ENCODE data around the gene GABARAP. TPM values are rescaled to one million over a fixed set of nuclear protein-coding genes. Genes with fewer than 3 reads are reported as not detected.

Gene GABARAP
- total and polyA plus RNA-seq, 2 of the 13 experiments (the other 11 are each of a cell fraction or from before 2014, with no cell fraction given): 161 to 310 TPM

- TF ChIP-seq EP300 (IDR thresholded peaks at IDR 0.05; ENCODE audit: low read depth in 2 of 2, low read length in 2 of 2): no peak
- no peak for TF ChIP-seq EP300 (CRISPR knock-in tag; IDR thresholded peaks at IDR 0.05; ENCODE audit: borderline replicate concordance)
- TF ChIP-seq JARID2 (CRISPR knock-in tag; IDR thresholded peaks at IDR 0.05; ENCODE audit: insufficient replicate concordance): no peak
- TF ChIP-seq HOXA9 (CRISPR knock-in tag; IDR thresholded peaks at IDR 0.05; ENCODE audit: borderline replicate concordance): no peak
- no peak for TF ChIP-seq HNF4G (IDR thresholded peaks at IDR 0.05; ENCODE audit: borderline replicate concordance, low read depth, low read length)
- no peak for TF ChIP-seq HNF4G (CRISPR knock-in tag; IDR thresholded peaks at IDR 0.05; ENCODE audit: borderline replicate concordance, low read depth)
These were observed 38.9 kb downstream of the GABARAP start (continued) for GRCh38 chr17:7203391-7203790.

GRCh38 chr17:7196651-7197401 lies 45.4 kb downstream of the GABARAP start:
- no peaks in the 10 kb centered on the region for H4K20me1 ChIP-seq (ENCODE audit: insufficient read depth, low read length)
- 84% methylated on average over 21 of the region's 22 CpGs for WGBS (ENCODE audit: low lambda C conversion rate)
- no peak overlapping the region for H3K27ac ChIP-seq (ENCODE audit: extremely low read length, insufficient read depth, low read length)
- no peak for ATAC-seq
- H3K9me3 ChIP-seq (ENCODE audit: low read length): no peaks in the 10 kb centered on the region
- no peak overlapping the region for H3K4me2 ChIP-seq (ENCODE audit: low read depth, low read length)
- no peak for FAIRE-seq
- H3K9ac ChIP-seq (ENCODE audit: insufficient read depth, low read depth, low read length): no peak overlapping the region
- H3K4me1 ChIP-seq (ENCODE audit: insufficient read depth, low read length): peaks cover 3% of the 10 kb centered on the region
- in situ Hi-C loops (cut with HindIII; ENCODE audit: extremely low pct_ligation_motif_present, low pct_unique_long_range_greater_than_20kb) (no loop called here), intact Hi-C loops (cut with micrococcal nuclease; ENCODE audit: unreplicated experiment) (no loop called here)
- H2AFZ ChIP-seq (ENCODE audit: low read length): no peak overlapping the region
- POLR2A ChIA-PET: no interaction called here
- no peaks in the 10 kb centered on the region for H3K36me3 ChIP-seq (replicated peaks in 1 of 2; ENCODE audit: control insufficient read depth in 1 of 2, insufficient read depth in 2 of 2, low read length in 2 of 2)
- BruUV-seq (replicated peaks): no TSS peak
- CTCF ChIA-PET (ENCODE audit: low intra/inter-chr PET ratio, low total read pairs): no interaction called here
- no peaks in the 10 kb centered on the region for H3K79me2 ChIP-seq (ENCODE audit: insufficient read depth, low read length)
- DNase-seq (ENCODE audit: low spot score): no peak
- H3K4me3 ChIP-seq (replicated peaks in 1 of 3; ENCODE audit: insufficient read depth in 1 of 3, low read depth in 2 of 3, low read length in 3 of 3): no peak overlapping the region
- no peaks in the 10 kb centered on the region for H3K27me3 ChIP-seq (ENCODE audit: control insufficient read depth in 1 of 2, insufficient read depth in 2 of 2, low read length in 2 of 2)
- TF ChIP-seq ARNT (IDR thresholded peaks at IDR 0.05) (no peak), ZC3H4 (CRISPR knock-in tag; IDR thresholded peaks at IDR 0.05; ENCODE audit: borderline replicate concordance) (no peak), MXD4 (CRISPR knock-in tag; IDR thresholded peaks at IDR 0.05) (no peak), JUND (CRISPR knock-in tag; IDR thresholded peaks at IDR 0.05) (no peak), RAD21 (CRISPR knock-in tag; IDR thresholded peaks at IDR 0.05) (no peak), ZNF230 (CRISPR knock-in tag; IDR thresholded peaks at IDR 0.05) (no peak), ZNF275 (CRISPR knock-in tag; IDR thresholded peaks at IDR 0.05; ENCODE audit: borderline replicate concordance) (no peak), GTF3A (CRISPR knock-in tag; conservative IDR thresholded peaks at IDR 0.05) (no peak), CERS6 (CRISPR knock-in tag; IDR thresholded peaks at IDR 0.05) (no peak), ZNF709 (CRISPR knock-in tag; IDR thresholded peaks at IDR 0.05) (no peak), CEBPG (CRISPR knock-in tag; IDR thresholded peaks at IDR 0.05) (no peak), ZNF431 (CRISPR knock-in tag; IDR thresholded peaks at IDR 0.05; ENCODE audit: borderline replicate concordance, low read depth) (no peak), SRY (CRISPR knock-in tag; IDR thresholded peaks at IDR 0.05) (no peak)
